Spleen (tissue), 11 donors: ENCODE results near the gene MAP4K4. TPM values are rescaled to one million over a fixed set of nuclear protein-coding genes. Genes with fewer than 3 reads are reported as not detected.

ENCODE experiments used
- DNase-seq: peaks from one replicate; pipeline ENCODE4 v3.0.0-alpha.2; 2020
- H3K27ac ChIP-seq, 8 donors: fragments of 200-600 bp; sonication (generic) in 7 of 8; 1 replicate in 4 of 8; 2 replicates in 4 of 8; pipeline versions ENCODE4 v1.5.0 to v1.8.0; 2016 to 2021; ENCODE audit warnings: inconsistent platforms in 4 of 8, mild to moderate bottlenecking in 4 of 8, moderate library complexity in 1 of 8
- H3K27me3 ChIP-seq, 7 donors: fragments of 200-600 bp; sonication (generic) in 6 of 7; replicated peaks in 1 of 7; 1 replicate in 4 of 7; 2 replicates in 3 of 7; pipeline versions ENCODE4 v1.5.0 to v1.8.0; 2016 to 2021; ENCODE audit warnings: inconsistent platforms in 3 of 7, mild to moderate bottlenecking in 1 of 7
- H3K36me3 ChIP-seq, 6 donors: fragments of 200-600 bp; sonication (generic) in 5 of 6; 1 replicate in 4 of 6; 2 replicates in 2 of 6; pipeline versions ENCODE4 v1.5.0 to v1.8.0; 2016 to 2021; ENCODE audit warnings: inconsistent platforms in 2 of 6
- H3K4me1 ChIP-seq, 6 donors: fragments of 200-600 bp; sonication (generic) in 5 of 6; 1 replicate in 3 of 6; 2 replicates in 3 of 6; pipeline versions ENCODE4 v1.5.0 to v1.8.0; 2016 to 2021; ENCODE audit warnings: inconsistent platforms in 3 of 6
- H3K4me3 ChIP-seq, 8 donors: fragments of 200-600 bp; sonication (generic) in 7 of 8; 1 replicate in 4 of 8; 2 replicates in 4 of 8; pipeline versions ENCODE4 v1.5.0 to v1.8.0; 2016 to 2021; ENCODE audit warnings: inconsistent platforms in 4 of 8, mild to moderate bottlenecking in 4 of 8, moderate library complexity in 2 of 8
- H3K9me3 ChIP-seq, 8 donors: fragments of 200-600 bp; sonication (generic) in 7 of 8; 1 replicate in 4 of 8; 2 replicates in 4 of 8; pipeline versions ENCODE4 v1.5.0 to v1.8.0; 2016 to 2021; ENCODE audit warnings: inconsistent platforms in 4 of 8
- POLR2A ChIP-seq, 3 donors: fragments of 450-650 bp; IDR thresholded peaks; one replicate each; pipeline ENCODE4 v1.5.1; 2017; ENCODE audit warnings: antibody characterized with exemption in 3 of 3, mild to moderate bottlenecking in 1 of 3
- POLR2AphosphoS5 ChIP-seq, 3 donors: sonication (generic); formaldehyde crosslinking; IDR thresholded peaks; one replicate each; pipeline ENCODE4 v1.5.1; 2017; ENCODE audit warnings: antibody characterized with exemption in 3 of 3
- WGBS, 5 donors: extraction: QIAGEN DNeasy Blood & Tissue Kit in 3 of 5; methylation state at CpG; one replicate each; pipeline versions ENCODE4 v1.1.5 to v1.1.7; 2013 to 2018; 5-methylcytosine and 5-hydroxymethylcytosine counted together
- intact Hi-C: fragments of 100-400 bp; cut with DNase I; formaldehyde crosslinking; loops from one replicate; pipeline ENCODE4 v1.15.0; 2023; ENCODE audit warnings: low total_unique reads
- polyA plus RNA-seq, 3 donors: library from polyadenylated mRNA; stranded (reverse); fragments of 200-250 nt; gene quantifications; one replicate each; pipeline ENCODE4 v1.2.1, GENCODE V29; 2013
- total RNA-seq, 7 donors: library from RNA; depleted of rRNA in 3 of 7; stranded (reverse); fragments of >200 nt in 3 of 7; fragmentation: NEBNext Ultra II Directional in 4 of 7; extraction: Animal tissue kit (Norgen Biotek cat#: 25700) in 4 of 7; gene quantifications; one replicate each; pipeline versions ENCODE4 v1.1.0 to v1.2.1, GENCODE V29; 2016 to 2021
- TF ChIP-seq, protein P1 (sequence below), 11 experiments: fragments of 200-600 bp in 7 of 11; fragments of 450-650 bp in 4 of 11; sonication (generic) in 4 of 11; IDR thresholded peaks in 8 of 11; conservative IDR thresholded peaks in 3 of 11; 1 replicate in 7 of 11; 2 replicates in 4 of 11; pipeline versions ENCODE4 v1.4.0 to v1.8.0; 2016 to 2021; ENCODE audit warnings: antibody characterized with exemption in 11 of 11, inconsistent platforms in 4 of 11, mild to moderate bottlenecking in 1 of 11
- donor health status: healthy with polysubstance abuse.
- donor health status: DM: no; HTN: no; CAD: no; lungs with moderate emphysema.
- donor health status: DM: no; HTN: no; CAD: no.
- donor health status: Bipolar disorder and iron deficiency.
- donor health status: healthy.
- donor health status: DM: no; HTN: no; CAD: no.
- donor health status: DM: yes; HTN: yes; CAD: no.

The MAP4K4 gene
- total and polyA plus RNA-seq, 10 donors: 16.7 to 108 (median 71.7) TPM

DNA sequence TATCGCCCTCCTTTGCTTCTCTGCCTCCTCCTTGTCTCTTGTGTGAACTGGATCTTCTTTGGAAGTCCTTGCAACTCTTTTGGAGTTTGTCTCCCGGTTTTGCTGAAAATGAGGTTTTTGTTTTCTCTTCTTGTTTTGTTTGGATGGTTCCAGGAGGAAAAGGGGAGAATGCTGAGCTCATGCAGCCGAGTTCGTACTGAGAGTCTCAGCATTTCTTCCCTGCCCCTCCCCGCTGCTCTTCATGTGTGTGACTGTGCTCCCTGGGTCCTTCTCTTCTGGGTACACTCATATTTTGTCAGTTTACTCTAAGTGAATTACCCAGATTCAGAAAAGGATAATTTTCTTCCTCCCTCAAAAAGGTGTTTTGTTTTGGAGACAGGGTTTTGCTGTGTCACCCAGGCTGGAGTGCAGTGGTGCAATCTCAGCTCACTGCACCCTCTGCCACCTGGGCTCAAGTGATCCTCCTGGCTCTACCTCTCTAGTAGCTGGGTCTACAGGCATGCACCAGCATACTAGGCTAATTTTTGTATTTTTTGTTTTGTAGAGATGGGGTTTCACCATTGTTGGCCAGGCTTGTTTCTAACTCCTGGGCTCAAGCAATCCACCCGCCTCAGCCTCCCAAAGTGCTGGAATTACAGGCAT, 151.4 kb downstream of the MAP4K4 start:
- intact Hi-C loops: no loop called here
- Histone ChIP-seq H3K36me3 (peaks cover 3 to 99% (median 47%) of the 10 kb centered on the region in 6 donors), H3K27me3 (no peaks in the 10 kb centered on the region), H3K27ac (no peak overlapping the region), H3K4me1 (no peaks in the 10 kb centered on the region), H3K4me3 (no peak overlapping the region), H3K9me3 (no peaks in the 10 kb centered on the region)
- no peak for TF ChIP-seq POLR2AphosphoS5 (IDR thresholded peaks at IDR 0.05)
- no peak for TF ChIP-seq POLR2A (IDR thresholded peaks at IDR 0.05)
- TF ChIP-seq, protein P1, sequence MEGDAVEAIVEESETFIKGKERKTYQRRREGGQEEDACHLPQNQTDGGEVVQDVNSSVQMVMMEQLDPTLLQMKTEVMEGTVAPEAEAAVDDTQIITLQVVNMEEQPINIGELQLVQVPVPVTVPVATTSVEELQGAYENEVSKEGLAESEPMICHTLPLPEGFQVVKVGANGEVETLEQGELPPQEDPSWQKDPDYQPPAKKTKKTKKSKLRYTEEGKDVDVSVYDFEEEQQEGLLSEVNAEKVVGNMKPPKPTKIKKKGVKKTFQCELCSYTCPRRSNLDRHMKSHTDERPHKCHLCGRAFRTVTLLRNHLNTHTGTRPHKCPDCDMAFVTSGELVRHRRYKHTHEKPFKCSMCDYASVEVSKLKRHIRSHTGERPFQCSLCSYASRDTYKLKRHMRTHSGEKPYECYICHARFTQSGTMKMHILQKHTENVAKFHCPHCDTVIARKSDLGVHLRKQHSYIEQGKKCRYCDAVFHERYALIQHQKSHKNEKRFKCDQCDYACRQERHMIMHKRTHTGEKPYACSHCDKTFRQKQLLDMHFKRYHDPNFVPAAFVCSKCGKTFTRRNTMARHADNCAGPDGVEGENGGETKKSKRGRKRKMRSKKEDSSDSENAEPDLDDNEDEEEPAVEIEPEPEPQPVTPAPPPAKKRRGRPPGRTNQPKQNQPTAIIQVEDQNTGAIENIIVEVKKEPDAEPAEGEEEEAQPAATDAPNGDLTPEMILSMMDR (IDR thresholded peaks at IDR 0.05 in 8 of 11, conservative IDR thresholded peaks at IDR 0.05 in 3 of 11): no peak
- no peak for DNase-seq
- 89 to 98% (median 97%) methylated on average over 6 of the region's 6 CpGs for WGBS, 5 donors

DNA sequence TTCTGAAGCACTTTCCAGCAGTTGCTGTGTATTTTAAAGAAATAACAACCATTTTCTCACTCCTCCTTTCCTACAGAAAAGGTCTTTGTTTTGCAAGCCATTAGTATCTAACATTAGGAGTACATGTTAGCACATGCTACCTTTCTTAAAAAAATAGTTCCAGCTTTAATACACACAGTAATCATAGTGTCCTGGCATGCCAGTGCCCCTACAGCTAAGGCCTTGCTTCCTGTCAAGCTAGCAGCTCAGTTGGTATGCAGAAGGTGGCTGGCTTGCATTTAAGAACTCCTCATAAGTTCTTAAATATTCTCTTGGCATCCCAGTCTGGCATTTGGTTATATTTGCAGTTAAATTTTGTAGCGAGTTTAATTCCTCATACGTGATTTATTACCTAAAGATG, 152.9 kb downstream of the MAP4K4 start:
- H3K27ac ChIP-seq: no peak overlapping the region
- H3K36me3 ChIP-seq: peaks cover 0 to 99% (median 32%) of the 10 kb centered on the region in 6 donors
- no peaks in the 10 kb centered on the region for H3K4me1 ChIP-seq
- intact Hi-C loops: no loop called here
- H3K9me3 ChIP-seq: no peaks in the 10 kb centered on the region
- TF ChIP-seq POLR2A (IDR thresholded peaks at IDR 0.05): no peak
- no peak for TF ChIP-seq POLR2AphosphoS5 (IDR thresholded peaks at IDR 0.05)
- TF ChIP-seq, protein P1 (IDR thresholded peaks at IDR 0.05 in 8 of 11, conservative IDR thresholded peaks at IDR 0.05 in 3 of 11): no peak
- no peaks in the 10 kb centered on the region for H3K27me3 ChIP-seq
- no peak for DNase-seq
- no peak overlapping the region for H3K4me3 ChIP-seq
- 82 to 88% (median 83%) methylated on average over 2 of the region's 2 CpGs for WGBS, 5 donors

DNA sequence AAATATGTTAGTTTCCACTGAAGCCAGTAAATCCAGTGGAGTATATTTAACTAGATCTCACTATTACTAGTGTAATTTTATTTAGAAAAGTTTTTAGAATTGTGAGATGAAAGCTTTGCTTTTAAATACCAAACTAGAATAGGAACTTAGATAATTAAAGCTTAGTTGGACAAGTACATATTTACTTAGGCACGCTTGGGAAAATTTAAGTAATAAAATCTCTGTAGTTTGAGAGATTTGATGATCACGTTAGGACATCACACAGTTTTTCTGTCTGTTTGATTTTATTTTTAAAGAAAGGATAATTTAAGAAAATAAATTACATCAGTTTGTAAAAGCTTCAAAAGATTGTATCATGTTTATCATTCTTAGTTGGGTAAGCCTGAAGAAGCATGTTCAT, 153.5 kb downstream of the MAP4K4 start:
- no peak for TF ChIP-seq POLR2AphosphoS5 (IDR thresholded peaks at IDR 0.05)
- TF ChIP-seq POLR2A (IDR thresholded peaks at IDR 0.05): no peak
- TF ChIP-seq, protein P1 (IDR thresholded peaks at IDR 0.05 in 8 of 11, conservative IDR thresholded peaks at IDR 0.05 in 3 of 11): no peak
- H3K9me3 ChIP-seq: no peaks in the 10 kb centered on the region
- 92 to 99% (median 98%) methylated on average over 2 of the region's 2 CpGs for WGBS, 5 donors
- H3K27me3 ChIP-seq: no peaks in the 10 kb centered on the region
- no peak overlapping the region for H3K27ac ChIP-seq
- H3K36me3 ChIP-seq: peaks cover 0 to 99% (median 34%) of the 10 kb centered on the region in 6 donors
- intact Hi-C loops: no loop called here
- H3K4me1 ChIP-seq: no peaks in the 10 kb centered on the region
- no peak overlapping the region for H3K4me3 ChIP-seq
- no peak for DNase-seq

DNA sequence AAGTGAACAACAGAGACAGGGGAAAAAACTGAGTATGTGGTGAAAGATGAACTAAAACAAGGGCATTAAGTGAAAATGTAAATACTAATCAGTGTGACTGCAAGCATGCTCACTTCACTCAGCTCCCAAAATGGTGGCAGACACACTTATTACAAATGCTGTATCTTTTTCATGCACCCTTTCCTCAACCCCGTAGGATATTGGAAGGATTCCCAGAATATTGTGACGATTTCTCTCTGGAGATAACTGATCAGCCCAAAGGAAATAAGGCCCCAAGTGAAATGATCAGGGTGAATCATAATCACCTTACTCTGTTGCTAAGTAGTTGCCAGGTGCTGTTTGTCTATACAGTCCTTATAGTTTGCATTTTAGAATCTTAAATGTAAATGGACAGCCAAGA, 155.3 kb downstream of the MAP4K4 start:
- TF ChIP-seq POLR2A (IDR thresholded peaks at IDR 0.05) (no peak), POLR2AphosphoS5 (IDR thresholded peaks at IDR 0.05) (no peak)
- TF ChIP-seq, protein P1 (IDR thresholded peaks at IDR 0.05 in 8 of 11, conservative IDR thresholded peaks at IDR 0.05 in 3 of 11): no peak

More for the DNA sequence above, 155.3 kb downstream of the MAP4K4 start:
- WGBS, 5 donors: 69 to 86% (median 78%) methylated on average over 2 of the region's 2 CpGs
- Histone ChIP-seq H3K4me3 (no peak overlapping the region), H3K27me3 (no peaks in the 10 kb centered on the region), H3K4me1 (no peaks in the 10 kb centered on the region), H3K27ac (no peak overlapping the region), H3K9me3 (no peaks in the 10 kb centered on the region), H3K36me3 (peaks cover 0 to 99% (median 30%) of the 10 kb centered on the region in 6 donors)
- DNase-seq: no peak
- intact Hi-C loops: no loop called here
